ENCODE measurements around the gene WDR49.

GRCh38 chr3:167651826-167652225 is 1.9 kb downstream of the WDR49 start:
- no peak for TF ChIP-seq POLR2A (IDR thresholded peaks at IDR 0.05)
- TF ChIP-seq, protein P1, sequence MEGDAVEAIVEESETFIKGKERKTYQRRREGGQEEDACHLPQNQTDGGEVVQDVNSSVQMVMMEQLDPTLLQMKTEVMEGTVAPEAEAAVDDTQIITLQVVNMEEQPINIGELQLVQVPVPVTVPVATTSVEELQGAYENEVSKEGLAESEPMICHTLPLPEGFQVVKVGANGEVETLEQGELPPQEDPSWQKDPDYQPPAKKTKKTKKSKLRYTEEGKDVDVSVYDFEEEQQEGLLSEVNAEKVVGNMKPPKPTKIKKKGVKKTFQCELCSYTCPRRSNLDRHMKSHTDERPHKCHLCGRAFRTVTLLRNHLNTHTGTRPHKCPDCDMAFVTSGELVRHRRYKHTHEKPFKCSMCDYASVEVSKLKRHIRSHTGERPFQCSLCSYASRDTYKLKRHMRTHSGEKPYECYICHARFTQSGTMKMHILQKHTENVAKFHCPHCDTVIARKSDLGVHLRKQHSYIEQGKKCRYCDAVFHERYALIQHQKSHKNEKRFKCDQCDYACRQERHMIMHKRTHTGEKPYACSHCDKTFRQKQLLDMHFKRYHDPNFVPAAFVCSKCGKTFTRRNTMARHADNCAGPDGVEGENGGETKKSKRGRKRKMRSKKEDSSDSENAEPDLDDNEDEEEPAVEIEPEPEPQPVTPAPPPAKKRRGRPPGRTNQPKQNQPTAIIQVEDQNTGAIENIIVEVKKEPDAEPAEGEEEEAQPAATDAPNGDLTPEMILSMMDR (IDR thresholded peaks at IDR 0.05) = no peak
- TF ChIP-seq EP300 (IDR thresholded peaks at IDR 0.05) = no peak
- TF ChIP-seq POLR2AphosphoS5 (IDR thresholded peaks at IDR 0.05) = no peak

Data from suprapubic skin (tissue), 4 donors.